ENCODE measurements around the gene NTF3.

NTF3 gene

GRCh38 chr12:5441497-5442236, 9.8 kb downstream of the NTF3 start:
- DNase-seq: no peak
- H3K4me1 ChIP-seq: no peaks in the 10 kb centered on the region

GRCh38 chr12:5442251-5443006, 10.5 kb downstream of the NTF3 start:
- Histone ChIP-seq H3K36me3 (no peaks in the 10 kb centered on the region), H3K4me3 (ENCODE audit: low read depth, low read length) (no peak overlapping the region), H3K9me3 (no peaks in the 10 kb centered on the region), H3K27me3 (peaks cover 35% of the 10 kb centered on the region), H3K4me1 (no peaks in the 10 kb centered on the region)
- peak; percentile 57 for TF ChIP-seq CTCF (IDR thresholded peaks at IDR 0.05; ENCODE audit: low read depth, low read length)
- DNase-seq: no peak

More at GRCh38 chr12:5441497-5442236, 9.8 kb downstream of the NTF3 start:
- H3K27me3 ChIP-seq: peaks cover 31% of the 10 kb centered on the region
- TF ChIP-seq CTCF (IDR thresholded peaks at IDR 0.05; ENCODE audit: low read depth, low read length): no peak
- H3K4me3 ChIP-seq (ENCODE audit: low read depth, low read length): no peak overlapping the region
- no peaks in the 10 kb centered on the region for H3K9me3 ChIP-seq
- no peaks in the 10 kb centered on the region for H3K36me3 ChIP-seq

- no peak for TF ChIP-seq CTCF (IDR thresholded peaks at IDR 0.05; ENCODE audit: low read depth, low read length)
These were observed 12.6 kb downstream of the NTF3 start for GRCh38 chr12:5444520-5444919.

GRCh38 chr12:5447320-5447719, 15.4 kb downstream of the NTF3 start:
- Histone ChIP-seq H3K36me3 (no peaks in the 10 kb centered on the region), H3K27me3 (peaks cover 51% of the 10 kb centered on the region), H3K4me3 (ENCODE audit: low read depth, low read length) (no peak overlapping the region), H3K4me1 (no peaks in the 10 kb centered on the region), H3K9me3 (no peaks in the 10 kb centered on the region)
- TF ChIP-seq CTCF (IDR thresholded peaks at IDR 0.05; ENCODE audit: low read depth, low read length): no peak
- DNase-seq: no peak

More at GRCh38 chr12:5444520-5444919, 12.6 kb downstream of the NTF3 start:
- Histone ChIP-seq H3K36me3 (no peaks in the 10 kb centered on the region), H3K4me1 (no peaks in the 10 kb centered on the region), H3K4me3 (ENCODE audit: low read depth, low read length) (no peak overlapping the region), H3K9me3 (no peaks in the 10 kb centered on the region), H3K27me3 (peaks cover 44% of the 10 kb centered on the region)
- DNase-seq: no peak

GRCh38 chr12:5451251-5451650, 19.3 kb downstream of the NTF3 start:
- DNase-seq: no peak
- H3K4me1 ChIP-seq: no peaks in the 10 kb centered on the region
- H3K9me3 ChIP-seq: no peaks in the 10 kb centered on the region
- no peak for TF ChIP-seq CTCF (IDR thresholded peaks at IDR 0.05; ENCODE audit: low read depth, low read length)
- no peaks in the 10 kb centered on the region for H3K36me3 ChIP-seq
- no peak overlapping the region for H3K4me3 ChIP-seq (ENCODE audit: low read depth, low read length)
- peaks cover 40% of the 10 kb centered on the region for H3K27me3 ChIP-seq

GRCh38 chr12:5452569-5452968, 20.7 kb downstream of the NTF3 start:
- Histone ChIP-seq H3K9me3 (no peaks in the 10 kb centered on the region), H3K36me3 (no peaks in the 10 kb centered on the region), H3K4me3 (ENCODE audit: low read depth, low read length) (no peak overlapping the region), H3K4me1 (no peaks in the 10 kb centered on the region), H3K27me3 (peaks cover 30% of the 10 kb centered on the region)
- DNase-seq: no peak
- no peak for TF ChIP-seq CTCF (IDR thresholded peaks at IDR 0.05; ENCODE audit: low read depth, low read length)

Measured in BE2C (cell line).